ENCODE results near the gene NUP98. TPM values are rescaled to one million over a fixed set of nuclear protein-coding genes. Genes with fewer than 3 reads are reported as not detected.

Gene NUP98
- polyA plus RNA-seq, 1 experiment: 145 TPM

DNA sequence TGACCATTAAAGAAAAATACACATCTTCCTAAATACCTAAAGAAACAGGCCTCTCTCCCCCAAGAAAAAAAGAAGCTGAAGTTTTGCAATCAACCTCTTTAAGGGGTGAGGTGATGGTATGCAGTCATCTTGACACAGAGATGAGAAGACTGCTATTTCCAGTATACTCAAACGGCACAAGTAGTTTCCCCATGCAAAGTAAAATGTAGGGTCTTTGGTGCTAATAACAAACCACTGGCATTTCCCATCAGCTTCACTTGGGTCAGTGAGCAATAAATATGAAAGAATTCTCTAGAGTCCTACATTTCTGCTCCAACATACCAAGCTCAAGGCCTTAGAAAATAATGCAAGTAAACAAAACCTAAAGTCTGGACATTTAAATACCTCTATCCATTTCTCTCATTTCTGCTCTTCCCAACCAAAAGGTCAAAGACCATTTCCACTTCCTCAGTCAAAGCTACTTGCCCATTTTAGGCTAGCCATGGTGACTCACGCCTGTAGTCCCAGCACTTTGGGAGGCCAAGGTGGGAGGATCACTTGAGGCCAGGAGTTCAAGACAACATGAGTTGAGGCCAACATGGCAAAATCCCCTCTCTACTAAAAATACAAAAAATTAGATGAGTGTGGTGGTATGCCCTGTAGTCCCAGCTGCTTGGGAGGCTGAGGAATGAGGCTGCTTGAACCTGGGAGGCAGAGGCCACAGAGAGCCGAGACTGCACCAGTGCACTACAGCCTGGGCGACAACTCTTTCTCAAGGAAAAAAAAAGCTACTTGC, 86.7 kb downstream of the NUP98 start:
- ChIA-PET CTCF (interaction anchor here (0.6 to 1.4 kb wide), 6 partner anchors 10 to 783 kb away, joined by 3 to 6 read pairs (median 4); no protein-coding TSS in a partner anchor), POLR2A (interaction anchor here (1.2 kb wide), 1 partner anchor 12 kb away, joined by 4 read pairs; no protein-coding TSS in a partner anchor)
- TF ChIP-seq, protein P1, sequence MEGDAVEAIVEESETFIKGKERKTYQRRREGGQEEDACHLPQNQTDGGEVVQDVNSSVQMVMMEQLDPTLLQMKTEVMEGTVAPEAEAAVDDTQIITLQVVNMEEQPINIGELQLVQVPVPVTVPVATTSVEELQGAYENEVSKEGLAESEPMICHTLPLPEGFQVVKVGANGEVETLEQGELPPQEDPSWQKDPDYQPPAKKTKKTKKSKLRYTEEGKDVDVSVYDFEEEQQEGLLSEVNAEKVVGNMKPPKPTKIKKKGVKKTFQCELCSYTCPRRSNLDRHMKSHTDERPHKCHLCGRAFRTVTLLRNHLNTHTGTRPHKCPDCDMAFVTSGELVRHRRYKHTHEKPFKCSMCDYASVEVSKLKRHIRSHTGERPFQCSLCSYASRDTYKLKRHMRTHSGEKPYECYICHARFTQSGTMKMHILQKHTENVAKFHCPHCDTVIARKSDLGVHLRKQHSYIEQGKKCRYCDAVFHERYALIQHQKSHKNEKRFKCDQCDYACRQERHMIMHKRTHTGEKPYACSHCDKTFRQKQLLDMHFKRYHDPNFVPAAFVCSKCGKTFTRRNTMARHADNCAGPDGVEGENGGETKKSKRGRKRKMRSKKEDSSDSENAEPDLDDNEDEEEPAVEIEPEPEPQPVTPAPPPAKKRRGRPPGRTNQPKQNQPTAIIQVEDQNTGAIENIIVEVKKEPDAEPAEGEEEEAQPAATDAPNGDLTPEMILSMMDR (IDR thresholded peaks at IDR 0.05; ENCODE audit: insufficient read depth, low read depth, low read length): no peak
- DNase-seq (ENCODE audit: low read depth): no peak
- Histone ChIP-seq H3K36me3 (ENCODE audit: control insufficient read depth, insufficient read depth, low read length) (peaks cover 5% of the 10 kb centered on the region), H3K4me3 (ENCODE audit: low read depth, low read length) (no peak overlapping the region), H3K27me3 (ENCODE audit: control insufficient read depth, insufficient read depth, low read length) (no peaks in the 10 kb centered on the region)

DNA sequence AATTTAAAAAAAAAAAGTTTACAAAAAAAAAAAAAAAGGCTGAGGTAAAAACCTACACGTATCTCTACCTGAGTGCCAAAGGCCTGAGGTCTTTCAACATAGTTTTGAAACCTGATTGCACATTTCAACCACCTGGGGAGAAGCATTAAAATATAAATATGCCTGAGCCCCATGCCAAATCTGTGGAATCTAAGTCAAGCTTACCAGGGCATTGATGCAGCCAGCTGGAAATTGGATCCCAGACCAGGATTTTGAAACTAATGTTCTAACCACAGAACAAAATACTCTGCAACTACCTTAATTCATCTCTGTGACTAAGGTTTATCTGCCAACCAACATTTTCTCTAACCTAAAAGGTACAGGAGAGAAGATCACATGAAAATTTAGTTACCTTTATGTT, 87.4 kb downstream of the NUP98 start:
- no peak for DNase-seq (ENCODE audit: low read depth)
- Histone ChIP-seq H3K27me3 (ENCODE audit: control insufficient read depth, insufficient read depth, low read length) (no peaks in the 10 kb centered on the region), H3K36me3 (ENCODE audit: control insufficient read depth, insufficient read depth, low read length) (peaks cover 6% of the 10 kb centered on the region), H3K4me3 (ENCODE audit: low read depth, low read length) (no peak overlapping the region)
- CTCF ChIA-PET: interaction anchor here (1.2 to 1.4 kb wide), 3 partner anchors 10 to 98 kb away, joined by 3 to 6 read pairs (median 4); no protein-coding TSS in a partner anchor
- TF ChIP-seq, protein P1 (IDR thresholded peaks at IDR 0.05; ENCODE audit: insufficient read depth, low read depth, low read length): no peak
- POLR2A ChIA-PET: no interaction called here

DNA sequence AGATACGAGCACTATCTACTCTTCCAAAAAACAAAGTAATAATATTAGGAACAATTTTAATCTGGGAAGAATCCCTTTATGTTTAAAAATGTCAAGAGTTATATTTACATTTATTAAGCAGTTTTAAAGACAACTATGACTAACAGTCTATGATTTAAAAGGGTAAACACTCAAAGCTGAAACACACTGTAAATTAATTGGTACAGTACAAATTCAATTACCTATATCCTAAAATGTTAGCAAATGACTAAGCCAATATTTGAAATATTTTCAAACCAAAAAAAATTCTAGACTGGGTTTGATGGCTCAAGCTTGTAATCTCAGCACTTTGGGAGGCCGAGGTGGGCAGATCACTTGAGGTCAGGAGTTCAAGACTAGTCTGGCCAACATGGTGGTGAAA, 90.2 kb downstream of the NUP98 start:
- peaks cover 2% of the 10 kb centered on the region for H3K36me3 ChIP-seq (ENCODE audit: control insufficient read depth, insufficient read depth, low read length)
- CTCF ChIA-PET: no interaction called here
- TF ChIP-seq, protein P1 (IDR thresholded peaks at IDR 0.05; ENCODE audit: insufficient read depth, low read depth, low read length): no peak

DNA sequence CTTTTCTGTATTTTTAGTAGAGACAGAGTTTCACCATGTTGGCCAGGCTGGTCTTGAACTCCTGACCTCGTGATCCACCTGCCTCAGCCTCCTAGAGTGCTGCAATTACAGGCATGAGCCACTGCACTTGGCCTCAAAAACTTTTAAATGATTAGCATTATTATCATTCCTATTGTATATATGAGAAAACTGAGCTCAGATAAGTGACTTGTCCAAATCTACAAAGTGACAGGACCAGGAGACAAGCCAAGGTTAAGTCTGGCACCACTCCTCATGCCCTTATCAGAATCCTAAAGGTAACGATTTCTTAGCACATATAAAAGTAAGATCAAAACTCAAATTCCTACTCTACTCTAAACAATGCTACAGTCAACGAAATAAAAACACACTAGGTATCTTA, 94.0 kb downstream of the NUP98 start:
- peaks cover 10% of the 10 kb centered on the region for H3K36me3 ChIP-seq (ENCODE audit: control insufficient read depth, insufficient read depth, low read length)
- TF ChIP-seq, protein P1 (IDR thresholded peaks at IDR 0.05; ENCODE audit: insufficient read depth, low read depth, low read length): no peak
- no peaks in the 10 kb centered on the region for H3K27me3 ChIP-seq (ENCODE audit: control insufficient read depth, insufficient read depth, low read length)
- DNase-seq (ENCODE audit: low read depth): no peak
- ChIA-PET CTCF (interaction anchor here (1.6 kb wide), 1 partner anchor 104 kb away, joined by 4 read pairs; the partner anchor contains the start of gene PGAP2), POLR2A (no interaction called here)
- H3K4me3 ChIP-seq (ENCODE audit: low read depth, low read length): no peak overlapping the region

More for the DNA sequence above, 90.2 kb downstream of the NUP98 start:
- POLR2A ChIA-PET: no interaction called here
- no peak overlapping the region for H3K4me3 ChIP-seq (ENCODE audit: low read depth, low read length)
- DNase-seq (ENCODE audit: low read depth): peak; percentile 50
- H3K27me3 ChIP-seq (ENCODE audit: control insufficient read depth, insufficient read depth, low read length): no peaks in the 10 kb centered on the region

DNA sequence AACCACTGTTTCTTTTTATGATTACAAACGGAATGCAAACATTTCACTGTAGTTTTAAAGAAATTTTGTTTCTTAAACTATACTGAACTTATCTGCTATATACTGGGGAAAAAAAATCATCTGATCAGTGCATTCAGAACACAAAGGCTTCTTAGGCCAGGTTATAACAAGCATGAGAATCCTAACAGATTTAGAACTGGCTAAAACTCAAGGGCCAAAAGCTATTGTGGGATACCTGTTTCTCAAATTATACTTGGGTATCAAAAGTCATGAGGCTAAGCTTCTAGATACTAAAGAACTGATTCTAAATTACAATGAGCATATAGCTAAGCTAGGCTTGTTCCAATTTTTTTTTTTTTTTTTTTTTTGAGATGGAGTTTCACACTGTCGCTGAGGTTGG, 96.4 kb downstream of the NUP98 start:
- Histone ChIP-seq H3K4me3 (ENCODE audit: low read depth, low read length) (no peak overlapping the region), H3K36me3 (ENCODE audit: control insufficient read depth, insufficient read depth, low read length) (peaks cover 12% of the 10 kb centered on the region), H3K27me3 (ENCODE audit: control insufficient read depth, insufficient read depth, low read length) (no peaks in the 10 kb centered on the region)
- TF ChIP-seq, protein P1 (IDR thresholded peaks at IDR 0.05; ENCODE audit: insufficient read depth, low read depth, low read length): no peak
- no peak for DNase-seq (ENCODE audit: low read depth)
- ChIA-PET POLR2A (no interaction called here), CTCF (no interaction called here)
